ENCODE results near the gene OTOG.

The OTOG gene

DNA sequence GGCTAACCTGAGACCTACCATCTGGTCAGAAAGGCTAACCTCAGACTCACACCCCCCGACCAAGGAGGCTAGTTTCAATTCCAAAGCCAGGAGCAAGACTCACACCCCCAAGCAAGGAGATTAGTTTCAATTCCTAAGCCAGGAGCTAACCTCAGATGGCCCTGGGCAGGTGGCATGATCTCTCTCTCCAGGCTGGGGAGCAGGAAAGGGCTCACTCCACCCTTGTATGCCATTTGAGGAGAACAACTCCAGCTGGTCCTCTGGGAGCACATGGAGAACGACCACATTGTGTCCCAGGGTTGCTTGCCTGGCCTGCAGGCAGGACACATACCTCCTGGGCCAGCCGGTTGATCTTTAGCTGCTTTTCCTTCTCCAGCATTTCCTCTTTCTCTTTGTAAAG is 35.5 kb upstream of the OTOG start:
- Histone ChIP-seq H3K4me3 (ENCODE audit: low read depth in 1 of 2, low read length in 2 of 2) (no peak overlapping the region), H3K79me2 (ENCODE audit: insufficient read depth, low read length) (no peaks in the 10 kb centered on the region), H3K9me3 (ENCODE audit: insufficient read depth, low read length, severe bottlenecking) (no peaks in the 10 kb centered on the region), H3K4me1 (ENCODE audit: insufficient read depth, low read length) (no peaks in the 10 kb centered on the region), H3K27ac (ENCODE audit: low read length) (no peak overlapping the region), H3K9ac (ENCODE audit: low read depth, low read length) (no peak overlapping the region), H3K36me3 (ENCODE audit: insufficient read depth, low read length) (no peaks in the 10 kb centered on the region), H4K20me1 (ENCODE audit: insufficient read depth, low read length) (no peaks in the 10 kb centered on the region), H3K4me2 (ENCODE audit: insufficient read depth, low read length) (no peak overlapping the region), H3K27me3 (ENCODE audit: insufficient read depth, low read length, poor library complexity) (peaks cover 15% of the 10 kb centered on the region), H2AFZ (ENCODE audit: low read depth, low read length) (no peak overlapping the region)
- DNase-seq (no peak), ATAC-seq (ENCODE audit: insufficient read depth, low read depth) (no peak)
- no peak for TF ChIP-seq EZH2 (IDR thresholded peaks at IDR 0.05; ENCODE audit: borderline replicate concordance, low read depth, low read length, severe bottlenecking)
- TF ChIP-seq, protein P1, sequence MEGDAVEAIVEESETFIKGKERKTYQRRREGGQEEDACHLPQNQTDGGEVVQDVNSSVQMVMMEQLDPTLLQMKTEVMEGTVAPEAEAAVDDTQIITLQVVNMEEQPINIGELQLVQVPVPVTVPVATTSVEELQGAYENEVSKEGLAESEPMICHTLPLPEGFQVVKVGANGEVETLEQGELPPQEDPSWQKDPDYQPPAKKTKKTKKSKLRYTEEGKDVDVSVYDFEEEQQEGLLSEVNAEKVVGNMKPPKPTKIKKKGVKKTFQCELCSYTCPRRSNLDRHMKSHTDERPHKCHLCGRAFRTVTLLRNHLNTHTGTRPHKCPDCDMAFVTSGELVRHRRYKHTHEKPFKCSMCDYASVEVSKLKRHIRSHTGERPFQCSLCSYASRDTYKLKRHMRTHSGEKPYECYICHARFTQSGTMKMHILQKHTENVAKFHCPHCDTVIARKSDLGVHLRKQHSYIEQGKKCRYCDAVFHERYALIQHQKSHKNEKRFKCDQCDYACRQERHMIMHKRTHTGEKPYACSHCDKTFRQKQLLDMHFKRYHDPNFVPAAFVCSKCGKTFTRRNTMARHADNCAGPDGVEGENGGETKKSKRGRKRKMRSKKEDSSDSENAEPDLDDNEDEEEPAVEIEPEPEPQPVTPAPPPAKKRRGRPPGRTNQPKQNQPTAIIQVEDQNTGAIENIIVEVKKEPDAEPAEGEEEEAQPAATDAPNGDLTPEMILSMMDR (IDR thresholded peaks at IDR 0.05; ENCODE audit: borderline replicate concordance, extremely low read depth, low read length, poor library complexity, severe bottlenecking), result no peak

DNA sequence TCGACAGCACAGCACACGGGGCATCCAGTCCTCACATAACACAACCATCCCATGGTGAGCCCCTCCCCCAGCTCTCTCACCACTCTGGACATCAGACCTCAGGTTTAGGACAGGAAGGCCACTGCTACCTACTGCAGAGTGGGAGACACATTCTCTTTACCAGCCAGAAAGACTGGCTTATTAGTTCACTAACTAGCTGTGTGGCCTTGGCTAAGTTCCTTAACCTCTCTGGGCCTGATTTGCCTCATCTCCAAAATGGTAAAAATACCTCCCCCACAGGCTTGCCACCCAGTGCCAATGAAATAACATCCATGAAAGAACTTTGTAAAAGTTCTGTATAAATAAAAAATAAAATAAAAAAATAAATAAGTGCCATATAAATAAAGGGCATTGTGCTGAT is 35.0 kb upstream of the OTOG start:
- ATAC-seq (ENCODE audit: insufficient read depth, low read depth) (no peak), DNase-seq (no peak)
- Histone ChIP-seq H3K36me3 (ENCODE audit: insufficient read depth, low read length) (no peaks in the 10 kb centered on the region), H3K4me2 (ENCODE audit: insufficient read depth, low read length) (no peak overlapping the region), H3K9ac (ENCODE audit: low read depth, low read length) (no peak overlapping the region), H3K4me1 (ENCODE audit: insufficient read depth, low read length) (no peaks in the 10 kb centered on the region), H3K27ac (ENCODE audit: low read length) (no peak overlapping the region), H3K9me3 (ENCODE audit: insufficient read depth, low read length, severe bottlenecking) (no peaks in the 10 kb centered on the region), H3K4me3 (ENCODE audit: low read depth in 1 of 2, low read length in 2 of 2) (no peak overlapping the region), H3K27me3 (ENCODE audit: insufficient read depth, low read length, poor library complexity) (peaks cover 15% of the 10 kb centered on the region), H3K79me2 (ENCODE audit: insufficient read depth, low read length) (no peaks in the 10 kb centered on the region), H2AFZ (ENCODE audit: low read depth, low read length) (no peak overlapping the region), H4K20me1 (ENCODE audit: insufficient read depth, low read length) (no peaks in the 10 kb centered on the region)
- TF ChIP-seq EZH2 (IDR thresholded peaks at IDR 0.05; ENCODE audit: borderline replicate concordance, low read depth, low read length, severe bottlenecking), result no peak
- TF ChIP-seq, protein P1 (IDR thresholded peaks at IDR 0.05; ENCODE audit: borderline replicate concordance, extremely low read depth, low read length, poor library complexity, severe bottlenecking), result no peak

DNA sequence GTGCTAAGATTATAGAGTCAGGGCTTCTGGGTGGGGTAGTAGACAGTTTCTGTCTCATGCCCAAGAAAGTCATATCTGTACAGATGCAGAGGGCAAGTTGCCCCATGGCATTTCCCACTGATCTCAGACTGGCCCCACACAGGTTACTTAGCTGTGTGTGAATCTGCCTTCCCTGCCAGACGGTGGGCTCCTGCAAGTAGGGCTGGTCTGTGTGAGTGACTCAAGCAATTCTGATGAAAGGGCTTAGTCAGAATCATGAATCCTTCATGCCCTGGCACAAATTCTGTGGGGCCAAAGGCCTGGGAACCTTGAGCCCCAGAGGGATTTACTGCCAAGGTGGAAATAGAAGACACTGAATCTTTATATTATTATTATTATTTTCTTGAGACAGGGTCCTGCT is 33.2 kb upstream of the OTOG start:
- peaks cover 15% of the 10 kb centered on the region for H3K27me3 ChIP-seq (ENCODE audit: insufficient read depth, low read length, poor library complexity)
- H3K9ac ChIP-seq (ENCODE audit: low read depth, low read length), result no peak overlapping the region
- DNase-seq (no peak), ATAC-seq (ENCODE audit: insufficient read depth, low read depth) (no peak)
- TF ChIP-seq EZH2 (IDR thresholded peaks at IDR 0.05; ENCODE audit: borderline replicate concordance, low read depth, low read length, severe bottlenecking), result no peak
- TF ChIP-seq, protein P1 (IDR thresholded peaks at IDR 0.05; ENCODE audit: borderline replicate concordance, extremely low read depth, low read length, poor library complexity, severe bottlenecking), result no peak
- H3K36me3 ChIP-seq (ENCODE audit: insufficient read depth, low read length), result no peaks in the 10 kb centered on the region
- no peaks in the 10 kb centered on the region for H3K79me2 ChIP-seq (ENCODE audit: insufficient read depth, low read length)
- no peak overlapping the region for H3K4me3 ChIP-seq (ENCODE audit: low read depth in 1 of 2, low read length in 2 of 2)
- H3K4me2 ChIP-seq (ENCODE audit: insufficient read depth, low read length), result no peak overlapping the region
- no peak overlapping the region for H3K27ac ChIP-seq (ENCODE audit: low read length)
- H3K9me3 ChIP-seq (ENCODE audit: insufficient read depth, low read length, severe bottlenecking), result no peaks in the 10 kb centered on the region
- no peaks in the 10 kb centered on the region for H4K20me1 ChIP-seq (ENCODE audit: insufficient read depth, low read length)
- no peak overlapping the region for H2AFZ ChIP-seq (ENCODE audit: low read depth, low read length)
- H3K4me1 ChIP-seq (ENCODE audit: insufficient read depth, low read length), result no peaks in the 10 kb centered on the region

DNA sequence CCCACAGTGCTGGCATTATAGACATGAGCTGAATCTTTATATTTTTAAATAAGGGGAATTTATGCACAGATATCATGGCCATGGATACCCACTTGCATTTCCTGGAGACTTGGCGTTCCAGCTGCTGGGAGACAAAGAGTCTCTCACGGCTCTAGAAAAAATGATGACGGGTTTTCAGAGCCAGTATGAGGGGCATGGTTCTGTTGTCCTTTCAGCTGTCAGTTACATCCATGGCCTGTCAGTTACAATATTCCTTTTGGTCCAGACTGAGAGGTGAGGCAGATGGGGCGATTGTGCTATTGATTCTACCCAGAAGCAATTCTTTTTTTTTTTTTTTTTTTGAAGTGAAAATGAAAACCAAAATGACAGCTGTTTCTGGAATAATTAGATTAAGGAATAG is 32.6 kb upstream of the OTOG start:
- no peak for DNase-seq
- no peak for TF ChIP-seq EZH2 (IDR thresholded peaks at IDR 0.05; ENCODE audit: borderline replicate concordance, low read depth, low read length, severe bottlenecking)
- TF ChIP-seq, protein P1 (IDR thresholded peaks at IDR 0.05; ENCODE audit: borderline replicate concordance, extremely low read depth, low read length, poor library complexity, severe bottlenecking), result no peak
- no peaks in the 10 kb centered on the region for H3K79me2 ChIP-seq (ENCODE audit: insufficient read depth, low read length)
- H4K20me1 ChIP-seq (ENCODE audit: insufficient read depth, low read length), result no peaks in the 10 kb centered on the region
- no peak overlapping the region for H2AFZ ChIP-seq (ENCODE audit: low read depth, low read length)
- no peak overlapping the region for H3K9ac ChIP-seq (ENCODE audit: low read depth, low read length)
- H3K4me1 ChIP-seq (ENCODE audit: insufficient read depth, low read length), result no peaks in the 10 kb centered on the region
- no peak for ATAC-seq (ENCODE audit: insufficient read depth, low read depth)
- H3K27me3 ChIP-seq (ENCODE audit: insufficient read depth, low read length, poor library complexity), result peaks cover 15% of the 10 kb centered on the region
- no peak overlapping the region for H3K4me2 ChIP-seq (ENCODE audit: insufficient read depth, low read length)
- H3K4me3 ChIP-seq (ENCODE audit: low read depth in 1 of 2, low read length in 2 of 2), result no peak overlapping the region
- H3K27ac ChIP-seq (ENCODE audit: low read length), result no peak overlapping the region
- no peaks in the 10 kb centered on the region for H3K9me3 ChIP-seq (ENCODE audit: insufficient read depth, low read length, severe bottlenecking)
- no peaks in the 10 kb centered on the region for H3K36me3 ChIP-seq (ENCODE audit: insufficient read depth, low read length)
